Stimulated activated CD4-positive, alpha-beta T cell treated with anti-CD3 and anti-CD28 coated beads, Interleukin-2, amount 100 ng/mL, for 4 hours (primary cell): Measurements from ENCODE around the gene IL36B.
"Not testable (repeated sequence)": the region's sequence is repeated elsewhere in the genome, so short reads cannot be mapped to it uniquely, and the experiment has no call there.

Experiments
- DNase-seq: peaks from one replicate; pipeline ENCODE4 v3.0.0-alpha.2; 2020; ENCODE audit warnings: low read depth

Gene IL36B

DNA sequence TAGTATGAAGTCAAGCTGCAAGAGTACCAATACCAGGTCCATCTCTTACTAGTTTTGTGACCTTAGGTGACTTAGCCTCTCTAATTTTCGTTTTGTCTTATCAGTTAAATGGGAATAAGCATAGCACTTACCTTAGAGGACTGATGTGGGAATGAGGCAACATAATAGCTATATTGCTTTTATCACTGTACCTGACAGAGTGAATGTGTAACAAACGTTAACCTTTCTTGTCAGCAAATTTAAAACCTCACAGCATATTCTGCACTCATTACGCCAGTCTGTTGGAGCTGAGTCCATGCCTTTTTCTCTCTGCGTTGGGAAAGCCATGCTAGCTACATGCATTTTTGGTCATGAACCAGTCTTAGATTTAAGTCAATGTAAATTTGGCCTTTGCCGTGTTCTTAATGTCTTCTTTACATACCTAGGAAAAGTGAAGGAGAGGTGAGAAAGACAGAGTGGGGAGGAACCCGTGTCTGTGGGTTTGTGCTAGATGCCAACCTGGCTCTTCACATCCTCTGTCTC, at the start of gene IL36B:
Gene IL36B (minus strand): TSS at position 472 of the 522 bp plus-strand sequence.
- DNase-seq: no peak

DNA sequence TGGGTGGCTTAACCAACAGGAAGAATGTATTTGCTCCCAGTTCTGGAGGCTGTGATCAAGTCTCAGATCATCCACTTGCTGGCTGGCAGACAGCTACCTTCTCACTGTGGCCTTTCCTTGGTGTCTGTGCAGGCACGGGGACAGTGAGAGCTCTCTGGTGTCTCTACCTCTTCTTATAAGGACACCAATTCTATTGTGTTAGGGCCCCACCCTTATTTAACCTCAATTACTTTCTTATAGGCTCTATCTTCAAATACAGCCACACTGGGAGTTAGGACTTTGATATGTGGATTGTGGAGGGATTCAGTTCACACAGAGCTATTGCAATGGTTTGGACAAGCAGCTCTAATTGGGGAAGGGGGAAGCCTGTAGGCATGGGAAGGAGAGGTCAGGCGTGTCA, 49.5 kb upstream of the IL36B start:
- no peak for DNase-seq

DNA sequence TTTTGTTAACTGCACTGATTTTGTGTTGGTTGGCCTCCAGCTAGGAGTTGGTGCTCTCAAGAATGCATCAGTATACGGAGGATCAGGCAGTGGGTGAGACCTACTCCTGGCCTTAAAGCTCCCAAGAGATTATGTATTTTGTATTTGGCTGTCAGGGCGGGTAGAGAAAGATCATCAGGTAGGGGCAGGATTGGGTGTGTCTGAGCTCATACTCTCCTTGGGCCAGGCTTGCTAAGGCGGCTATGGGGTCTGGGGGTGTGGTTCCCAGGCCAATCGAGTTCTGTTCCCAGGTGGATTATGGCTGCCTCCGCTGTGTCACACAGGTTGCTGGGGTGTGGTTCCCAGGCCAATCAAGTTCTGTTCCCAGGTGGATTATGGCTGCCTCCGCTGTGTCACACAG, 45.9 kb upstream of the IL36B start:
- no peak for DNase-seq

DNA sequence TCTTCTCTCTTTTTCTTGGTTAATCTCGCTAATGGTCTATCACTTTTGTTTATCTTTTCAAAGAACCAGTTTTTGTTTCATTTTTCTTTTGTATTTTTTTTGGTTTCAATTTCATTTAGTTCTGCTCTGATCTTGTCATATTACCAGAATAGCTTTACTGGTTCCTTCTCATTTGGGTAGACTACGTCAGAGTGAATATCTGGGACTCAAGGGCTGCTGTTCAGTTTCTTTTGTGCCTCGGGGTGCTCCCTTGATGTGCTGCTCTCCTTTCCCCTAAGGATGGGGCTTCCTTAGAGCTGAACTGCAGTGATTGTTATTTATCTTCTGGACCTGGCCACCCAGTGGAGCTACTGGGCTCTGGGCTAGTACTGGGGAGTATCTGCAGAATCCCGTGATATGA, 45.4 kb upstream of the IL36B start:
- no peak for DNase-seq

DNA sequence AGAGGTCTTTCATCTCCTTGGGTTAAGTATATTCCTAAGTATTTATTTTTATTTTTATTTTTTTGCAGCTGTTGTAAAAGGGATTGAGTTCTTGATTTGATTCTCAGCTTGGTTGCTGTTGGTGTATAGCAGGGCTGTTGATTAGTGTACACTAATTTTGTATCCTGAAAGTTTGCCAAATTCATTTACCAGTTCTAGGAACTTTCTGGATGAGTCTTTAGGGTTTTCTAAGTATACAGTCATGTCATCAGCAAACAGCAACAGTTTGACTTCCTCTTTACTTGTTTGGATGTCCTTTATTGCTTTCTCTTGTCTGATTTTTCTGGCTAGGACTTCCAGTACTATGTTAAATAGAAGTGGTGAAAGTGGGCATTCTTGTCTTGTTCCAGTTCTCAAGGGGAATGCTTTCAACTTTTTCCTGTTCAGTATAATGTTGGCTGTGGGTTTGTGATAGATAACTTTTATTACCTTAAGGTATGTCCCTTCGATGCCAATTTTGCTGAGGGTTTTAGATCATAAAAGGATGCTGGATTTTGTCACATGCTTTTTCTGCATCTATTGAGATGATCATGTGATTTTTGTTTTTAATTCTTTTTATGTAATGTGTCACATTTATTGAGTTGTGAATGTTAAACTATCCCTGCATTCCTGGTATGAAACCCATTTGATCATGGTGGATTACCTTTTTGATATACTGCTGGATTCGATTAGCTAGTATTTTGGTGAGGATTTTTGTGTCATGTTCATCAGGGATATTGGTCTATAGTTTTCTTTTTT, 44.4 kb upstream of the IL36B start:
- DNase-seq: not testable (repeated sequence)

DNA sequence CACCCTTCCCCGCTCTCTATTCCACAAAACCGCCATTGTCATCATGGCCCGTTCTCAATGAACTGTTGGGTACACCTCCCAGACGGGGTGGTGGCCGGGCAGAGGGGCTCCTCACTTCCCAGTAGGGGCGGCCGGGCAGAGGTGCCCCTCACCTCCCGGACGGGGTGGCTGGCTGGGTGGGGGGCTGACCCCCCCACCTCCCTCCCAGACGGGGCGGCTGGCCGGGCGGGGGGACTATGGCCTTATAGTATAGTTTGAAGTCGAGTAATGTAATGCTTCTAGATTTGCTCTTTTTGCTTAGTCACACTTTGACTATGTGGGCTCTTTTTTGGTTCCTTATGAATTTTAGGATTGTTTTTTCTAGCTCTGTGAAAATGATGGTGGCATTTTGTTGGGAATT, 43.6 kb upstream of the IL36B start:
- not testable (repeated sequence) for DNase-seq

DNA sequence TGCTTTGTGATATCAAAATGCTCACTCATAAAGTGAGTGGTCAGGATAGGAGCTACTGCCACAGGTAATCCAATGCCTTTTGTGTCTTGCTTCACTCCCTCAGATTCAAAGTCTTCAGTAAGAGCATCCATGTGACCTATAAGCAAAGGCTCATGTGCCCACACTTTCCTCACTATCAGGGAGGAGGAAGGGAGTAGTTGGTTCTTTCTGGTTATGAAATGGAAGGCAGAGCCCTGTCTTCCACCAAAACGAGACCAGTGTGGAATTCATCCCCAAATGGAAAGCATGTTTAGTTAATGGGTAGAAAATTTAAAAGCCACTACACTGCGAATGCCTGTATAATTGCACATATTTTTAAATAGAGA, 40.9 kb upstream of the IL36B start:
- DNase-seq: no peak

DNA sequence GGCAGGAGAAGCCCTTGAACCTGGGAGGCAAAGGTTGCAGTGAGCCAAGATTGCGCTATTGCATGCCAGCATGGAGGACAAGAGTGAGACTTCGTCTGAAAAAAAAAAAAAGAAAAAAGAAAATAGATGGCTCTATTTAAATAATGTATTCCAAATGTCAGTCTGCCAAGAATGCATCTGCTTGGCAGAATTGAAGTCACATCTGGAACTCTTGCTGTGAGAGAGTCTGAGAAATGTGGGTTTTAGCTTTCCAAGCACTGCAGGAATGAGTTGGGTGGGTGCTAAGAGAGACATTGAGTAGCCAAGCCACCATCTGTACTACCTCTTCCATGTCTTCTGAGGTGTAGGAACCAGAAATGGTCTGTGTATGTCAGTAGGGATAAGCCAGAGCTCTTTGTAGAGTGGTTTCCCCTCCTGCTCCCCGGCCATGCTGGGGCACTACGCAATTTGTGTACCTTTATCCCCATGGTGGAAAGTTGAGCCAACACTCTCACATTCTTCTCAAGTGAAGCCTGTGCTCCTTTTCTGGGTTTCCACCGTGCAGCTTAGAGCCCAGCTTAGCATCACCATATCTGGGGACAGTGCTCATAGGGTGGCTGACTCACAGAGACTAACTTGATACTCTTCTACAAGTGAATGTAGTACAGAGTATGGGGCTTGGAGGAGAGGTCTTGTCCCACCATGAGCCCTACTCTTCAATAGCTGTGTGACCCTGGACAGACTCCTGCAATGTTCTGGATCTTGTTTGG, 40.4 kb upstream of the IL36B start:
- no peak for DNase-seq

DNA sequence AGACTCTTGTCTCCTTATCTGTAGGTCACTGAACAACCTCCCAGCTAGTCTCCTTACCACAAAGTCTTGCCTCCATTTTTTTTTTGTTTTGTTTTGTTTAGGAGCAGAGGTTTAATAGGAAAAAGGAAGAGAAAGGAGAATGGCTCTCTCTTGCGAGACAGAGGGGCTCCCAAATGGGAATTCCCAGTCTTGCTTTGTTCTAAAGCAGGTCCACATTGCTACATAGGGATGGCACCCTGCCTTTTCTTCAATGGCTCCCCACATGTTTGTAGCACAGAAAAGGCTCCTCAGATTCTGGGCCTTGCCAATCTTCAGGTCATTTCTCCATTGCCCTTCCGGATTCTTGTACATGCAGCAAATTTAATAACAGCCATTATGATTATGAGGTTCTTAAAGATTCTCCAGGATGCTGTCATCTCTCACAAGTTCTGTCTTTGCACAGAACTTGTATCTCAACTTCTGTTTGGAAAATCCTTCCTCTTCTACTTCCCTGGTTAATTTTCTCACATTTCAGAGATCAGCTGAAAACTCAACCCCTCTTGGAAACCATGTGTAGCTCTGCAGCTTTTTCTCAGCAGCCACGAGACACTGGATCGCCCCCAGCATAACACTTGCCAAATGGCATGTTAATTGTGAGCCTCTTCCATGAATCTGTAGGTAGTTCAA, 38.7 kb upstream of the IL36B start:
- no peak for DNase-seq

DNA sequence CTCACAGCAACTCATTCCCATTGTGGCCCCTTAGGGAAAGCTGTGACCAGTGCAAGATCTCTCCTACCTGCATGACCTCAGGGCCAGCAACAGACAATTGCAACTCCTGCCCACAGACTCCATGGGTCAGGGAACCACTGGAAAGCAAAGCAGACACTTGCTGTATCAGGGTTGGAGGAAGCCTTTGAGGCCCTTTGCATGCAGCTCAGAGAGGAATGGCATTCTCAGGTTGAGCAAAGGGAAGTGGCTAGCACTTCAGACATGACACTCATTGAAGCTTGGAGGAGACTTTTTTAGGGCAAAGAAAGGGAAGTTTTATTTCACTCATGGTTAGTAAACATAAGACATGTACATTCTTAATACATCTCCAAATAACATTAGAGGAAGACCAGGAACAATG, 37.2 kb upstream of the IL36B start:
- no peak for DNase-seq

DNA sequence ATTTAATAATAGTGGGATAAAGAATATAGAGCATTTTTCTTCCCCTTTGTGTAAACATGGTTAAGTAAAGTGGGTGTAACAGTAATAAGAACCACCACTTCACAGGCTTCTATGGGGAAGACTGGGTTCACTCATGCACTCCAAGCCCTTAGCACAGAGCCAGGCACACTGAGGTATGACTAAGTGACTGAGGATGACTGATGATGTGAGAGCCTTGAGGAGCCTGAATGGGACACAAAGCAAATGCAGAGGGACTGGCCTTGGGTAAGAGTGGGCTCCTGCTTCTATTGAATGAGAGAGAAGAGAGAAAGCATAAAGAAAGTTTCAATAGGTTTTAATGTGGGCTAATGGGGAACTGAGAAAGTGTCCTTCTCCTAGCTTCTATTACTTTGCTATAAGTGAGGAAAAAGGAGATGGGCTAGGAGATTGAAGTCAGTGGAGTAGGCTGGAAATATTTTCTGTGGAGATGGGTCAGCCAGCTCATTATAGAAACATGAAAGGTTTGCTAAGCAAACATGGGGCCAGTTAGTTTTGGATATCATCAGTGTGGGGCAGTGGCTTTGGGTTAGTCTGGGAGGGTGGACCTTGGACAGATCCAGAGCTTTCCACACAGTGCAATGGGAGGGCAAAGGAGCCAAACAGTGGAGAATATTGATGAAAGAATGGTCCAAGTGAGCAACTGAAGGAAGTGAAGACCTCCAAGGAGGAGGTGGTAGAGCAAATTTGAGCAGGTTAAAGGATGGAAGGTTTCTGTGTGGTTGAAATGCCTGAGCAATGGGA, 35.7 kb upstream of the IL36B start:
- no peak for DNase-seq

DNA sequence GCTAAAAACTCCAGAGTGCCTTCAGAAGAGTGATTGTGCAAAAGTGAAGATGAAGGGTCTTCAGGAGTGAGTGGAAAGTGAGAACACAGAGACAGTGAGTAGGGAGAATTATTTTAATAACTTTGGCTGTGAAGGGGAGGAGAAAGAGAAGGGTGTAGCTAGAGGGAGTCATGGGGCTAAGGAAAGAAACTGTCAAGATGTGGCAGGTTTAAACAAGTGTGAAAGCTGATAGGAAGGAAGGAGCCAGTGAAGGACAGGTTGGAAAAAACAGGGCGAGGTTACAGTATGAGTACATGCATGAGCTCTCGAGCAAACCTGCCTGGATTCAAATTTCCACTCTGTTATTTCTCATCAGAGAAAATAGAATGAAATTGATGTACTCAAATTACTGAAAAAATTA, 32.9 kb upstream of the IL36B start:
- no peak for DNase-seq

DNA sequence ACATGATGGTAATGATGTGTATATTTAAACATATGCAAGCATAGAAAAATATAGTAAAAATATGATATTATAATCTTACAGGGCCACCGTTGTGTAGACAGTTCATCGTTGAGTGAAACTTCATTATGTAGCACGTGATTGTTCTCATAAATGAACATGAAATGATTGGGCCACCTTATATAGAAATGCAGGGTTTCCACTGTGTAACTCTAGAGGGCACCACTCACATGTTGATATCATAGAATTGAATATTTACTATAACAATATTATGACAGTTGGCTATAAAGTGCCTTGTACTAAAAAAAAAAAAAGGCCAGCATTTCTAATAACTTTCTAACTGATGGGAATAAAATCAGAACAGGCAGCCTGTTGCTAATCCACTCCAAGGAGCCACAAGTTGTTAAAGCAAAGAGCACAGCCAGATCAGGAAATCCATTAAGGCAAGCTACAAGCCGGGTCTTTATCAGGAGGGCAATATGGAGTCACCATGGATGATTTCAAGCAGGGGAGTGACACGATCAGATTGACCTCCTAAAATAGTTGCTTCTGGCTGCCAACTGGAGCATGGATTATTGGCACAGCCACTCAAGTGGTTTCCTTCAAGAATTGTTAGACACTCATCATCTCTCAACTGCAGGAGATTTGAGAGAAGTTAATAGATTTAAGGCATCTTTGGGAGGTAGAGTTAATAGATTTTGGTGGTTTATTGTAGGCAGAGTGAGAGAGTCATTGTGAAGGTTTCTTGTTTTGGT, 31.8 kb upstream of the IL36B start:
- DNase-seq: no peak

DNA sequence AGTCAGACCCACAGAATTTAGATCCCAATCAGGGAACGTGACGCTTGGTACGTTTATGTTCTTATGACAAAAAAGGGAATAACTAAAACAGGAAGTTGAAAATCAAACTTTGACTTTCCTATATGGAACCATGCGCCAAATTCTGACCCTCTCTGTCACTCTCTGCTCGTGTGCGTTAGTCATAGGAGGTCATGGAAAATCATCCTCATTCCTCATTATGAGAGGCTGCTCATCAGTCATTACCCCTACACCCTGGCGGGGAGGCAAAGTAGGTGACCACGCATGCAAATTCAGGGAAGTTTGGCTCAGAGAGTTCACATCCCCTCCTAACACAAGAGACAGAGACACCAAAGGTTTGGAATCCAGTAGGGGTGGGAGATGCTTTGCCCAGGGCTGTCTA, 30.6 kb upstream of the IL36B start:
- no peak for DNase-seq

DNA sequence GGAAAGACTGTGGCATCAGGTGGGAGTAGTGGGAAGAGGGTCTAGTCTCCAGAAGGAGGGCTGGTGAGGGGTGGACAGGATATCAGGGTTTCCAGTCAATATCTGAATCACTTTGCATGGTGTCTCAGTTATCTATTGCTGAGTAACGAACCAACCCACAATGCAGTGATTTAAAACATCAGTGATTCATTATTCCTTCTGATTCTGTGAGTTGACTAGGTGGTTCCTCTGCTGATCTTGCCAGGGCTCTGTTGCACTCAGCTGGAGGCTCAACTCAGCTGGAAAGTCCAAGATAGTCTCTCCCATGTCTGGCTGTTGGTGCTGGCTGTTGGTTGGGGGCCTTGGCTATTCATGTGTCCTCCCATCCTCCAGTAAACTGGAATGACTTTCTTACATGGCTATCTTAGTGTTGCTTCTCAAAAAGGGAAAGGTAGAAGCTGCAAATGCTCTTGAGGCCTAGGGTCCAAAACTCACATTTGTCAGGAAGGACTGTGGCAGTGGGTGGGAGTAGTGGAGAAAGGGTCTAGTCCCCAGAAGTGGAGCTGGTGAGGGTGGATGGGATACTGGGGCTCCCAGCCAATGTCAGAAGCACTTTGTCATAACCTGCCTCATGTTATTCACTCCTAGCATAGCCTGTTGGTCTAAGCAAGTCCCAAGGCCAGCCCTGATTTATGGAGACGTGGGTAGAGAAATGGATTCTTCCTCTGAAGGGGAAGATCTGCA, 29.0 kb upstream of the IL36B start:
- no peak for DNase-seq

DNA sequence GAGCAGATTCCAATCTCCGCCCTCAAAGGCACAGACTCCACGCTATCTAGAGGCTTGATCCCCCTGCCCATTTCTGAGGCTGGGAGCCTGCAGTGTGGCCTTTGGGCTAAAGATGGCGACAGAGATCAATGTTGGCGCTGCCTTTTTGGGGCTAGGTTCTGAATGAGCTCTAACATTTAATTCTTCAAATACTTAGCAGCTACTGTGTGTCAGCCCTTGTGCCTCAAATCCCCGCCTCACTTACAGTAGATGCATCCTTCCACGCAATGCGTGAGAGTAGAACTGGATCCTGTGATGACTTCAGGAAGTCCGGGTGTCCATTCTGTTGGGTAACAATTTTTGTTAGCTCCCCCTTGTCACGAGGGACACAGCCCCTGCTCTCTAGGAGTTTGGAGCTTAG, 27.5 kb upstream of the IL36B start:
- no peak for DNase-seq

DNA sequence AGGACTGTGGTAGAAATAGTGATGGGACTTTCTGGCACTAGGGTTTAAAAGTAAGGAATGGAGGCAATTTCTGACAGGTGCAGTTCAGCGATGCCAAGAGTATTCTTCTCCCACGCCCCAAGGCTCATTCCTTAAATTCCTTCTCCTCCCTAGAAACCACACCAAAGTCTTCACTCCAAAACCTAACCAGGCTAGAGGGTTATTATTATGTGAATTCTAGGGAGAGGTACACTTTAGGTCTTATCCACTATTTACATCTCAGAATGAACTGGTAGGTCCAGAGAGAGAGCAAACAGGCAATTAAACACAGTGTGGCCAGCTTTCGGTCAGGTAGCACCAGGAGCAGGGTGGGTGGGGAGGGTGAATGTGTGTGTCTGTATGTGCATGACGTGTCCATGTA, 26.5 kb upstream of the IL36B start:
- DNase-seq: no peak

DNA sequence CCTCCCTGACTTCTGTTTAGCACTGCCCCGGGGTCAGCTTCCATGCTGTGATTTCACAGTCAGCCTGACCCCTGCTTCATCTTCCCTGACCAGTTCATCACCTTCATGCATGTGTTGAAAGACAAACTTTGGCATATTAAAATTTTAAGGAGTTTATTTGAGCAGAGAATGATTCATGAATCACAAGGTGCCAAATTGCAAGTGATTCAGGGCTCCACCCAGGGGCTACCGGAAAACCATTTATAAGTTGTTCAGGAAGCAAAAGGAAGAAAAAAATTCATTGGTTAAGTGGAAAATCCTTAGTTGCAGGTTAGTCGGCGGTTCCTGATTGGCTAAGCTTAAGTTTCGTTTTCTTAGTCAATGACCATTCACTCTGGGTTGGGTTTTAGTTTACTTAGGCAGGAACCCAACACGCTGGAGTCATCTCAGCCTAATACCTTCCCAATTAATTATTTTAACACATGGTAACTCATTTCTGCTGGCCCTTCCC, 25.7 kb upstream of the IL36B start:
- no peak for DNase-seq

DNA sequence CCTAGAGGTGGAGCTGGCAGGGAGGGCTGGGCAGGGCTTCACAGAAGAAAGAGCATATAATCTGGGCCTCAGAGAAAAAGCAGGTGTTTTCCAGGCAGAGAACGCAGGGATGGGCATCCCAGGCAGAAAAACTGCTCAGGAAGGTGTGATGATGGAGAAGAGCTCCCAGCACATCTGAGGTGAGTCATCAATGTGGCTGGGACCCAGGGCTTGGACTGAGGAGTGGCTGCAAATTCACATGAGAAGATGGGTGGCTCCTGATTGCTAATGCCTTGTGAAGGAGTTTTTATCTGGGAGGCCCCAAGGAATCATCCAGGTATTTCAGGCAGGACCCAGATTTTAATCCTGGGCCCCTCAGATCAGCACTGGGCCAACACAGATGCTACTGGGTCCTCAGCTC, 25.3 kb upstream of the IL36B start:
- DNase-seq: no peak

DNA sequence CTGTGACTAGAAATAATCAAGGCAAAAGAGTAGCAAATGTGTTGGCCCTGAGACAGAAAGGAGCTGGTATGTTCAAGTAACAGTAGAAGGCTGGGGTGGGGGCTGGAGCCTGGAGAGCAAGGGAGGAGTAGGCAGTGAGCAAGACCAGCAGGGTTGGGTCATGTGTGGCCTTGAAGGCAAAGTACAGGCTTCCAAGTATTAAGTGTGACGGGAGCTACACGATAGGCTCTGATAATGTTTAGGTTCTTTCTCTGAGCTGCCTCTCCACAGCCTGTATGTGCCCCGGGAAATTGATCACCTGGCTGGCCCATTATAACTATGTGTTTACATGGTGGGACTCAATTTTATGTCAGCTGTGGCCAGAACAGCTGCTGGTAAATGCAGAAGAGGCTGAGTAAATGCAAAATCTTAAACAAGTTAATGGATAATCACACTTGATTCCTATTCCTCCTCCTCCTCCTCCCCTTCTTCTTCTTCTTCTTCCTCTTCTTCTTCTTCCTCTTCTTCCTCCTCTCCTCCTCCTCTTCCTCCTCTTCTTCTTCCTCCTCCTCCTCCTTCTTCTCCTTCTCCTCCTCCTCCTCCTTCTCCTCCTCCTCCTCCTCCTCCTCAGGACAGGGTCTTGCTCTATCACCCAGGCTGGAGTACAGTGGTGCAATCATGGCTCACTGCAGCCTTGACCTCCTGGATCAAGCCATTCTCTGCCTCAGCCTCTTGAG, 24.4 kb upstream of the IL36B start:
- DNase-seq: no peak
